Neural crest cell (in vitro differentiated cells): ENCODE data around the gene GRIK2. TPM values are rescaled to one million over a fixed set of nuclear protein-coding genes. Genes with fewer than 3 reads are reported as not detected.

Experiments used
- DNase-seq: peaks from one replicate; pipeline ENCODE4 v3.0.0; 2021; ENCODE audit warnings: low read depth, mixed read lengths, low spot score
- H3K27ac Mint-ChIP-seq: one replicate; pipeline ENCODE4 v1.8.0; 2021; ENCODE audit warnings: mild to moderate bottlenecking, mixed read lengths; ENCODE audit not compliant: unreplicated experiment
- H3K27me3 Mint-ChIP-seq: 2 replicates; pipeline ENCODE4 v1.8.0; 2021; ENCODE audit warnings: low read depth, mild to moderate bottlenecking, mixed read lengths
- H3K36me3 Mint-ChIP-seq: 2 replicates; pipeline ENCODE4 v1.8.0; 2021; ENCODE audit warnings: low read depth, mild to moderate bottlenecking, mixed read lengths
- H3K4me1 Mint-ChIP-seq: 2 replicates; pipeline ENCODE4 v1.8.0; 2021; ENCODE audit warnings: mixed read lengths
- H3K4me3 Mint-ChIP-seq: one replicate; pipeline ENCODE4 v1.8.0; 2021; ENCODE audit warnings: mild to moderate bottlenecking, mixed read lengths
- H3K9me3 Mint-ChIP-seq: 2 replicates; pipeline ENCODE4 v1.8.0; 2021; ENCODE audit warnings: mixed read lengths
- total RNA-seq: library from RNA; stranded (reverse); gene quantifications from 2 replicates; pipeline ENCODE4 v1.2.1, GENCODE V29; 2021
- TF ChIP-seq, protein P1 (sequence below): fragments of 200-600 bp; sonication (generic); conservative IDR thresholded peaks from 2 replicates; pipeline ENCODE4 v1.5.0; 2021; ENCODE audit warnings: antibody characterized with exemption, mild to moderate bottlenecking

The GRIK2 gene
- total RNA-seq, 1 donor from 2014 or later = 10.5 TPM

DNA sequence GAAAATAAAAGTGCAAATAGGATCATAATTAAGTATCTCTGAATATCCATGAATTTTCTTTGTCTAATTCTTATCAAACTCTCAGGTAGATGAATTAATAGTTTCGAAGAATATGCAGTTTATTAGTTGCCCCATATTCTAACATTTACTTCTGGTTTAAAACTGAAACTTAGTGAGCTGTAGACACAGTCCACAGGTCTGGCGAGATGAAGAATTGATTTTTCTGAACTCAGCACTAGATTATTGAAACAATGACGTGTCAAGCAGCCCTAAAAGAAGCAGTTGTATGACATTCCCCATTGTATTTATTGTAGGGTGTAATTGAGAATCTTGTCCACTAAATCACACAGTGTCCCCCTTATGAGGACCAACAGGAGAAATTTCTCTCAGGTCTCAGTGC is 407.1 kb downstream of the GRIK2 start:
- TF ChIP-seq, protein P1, sequence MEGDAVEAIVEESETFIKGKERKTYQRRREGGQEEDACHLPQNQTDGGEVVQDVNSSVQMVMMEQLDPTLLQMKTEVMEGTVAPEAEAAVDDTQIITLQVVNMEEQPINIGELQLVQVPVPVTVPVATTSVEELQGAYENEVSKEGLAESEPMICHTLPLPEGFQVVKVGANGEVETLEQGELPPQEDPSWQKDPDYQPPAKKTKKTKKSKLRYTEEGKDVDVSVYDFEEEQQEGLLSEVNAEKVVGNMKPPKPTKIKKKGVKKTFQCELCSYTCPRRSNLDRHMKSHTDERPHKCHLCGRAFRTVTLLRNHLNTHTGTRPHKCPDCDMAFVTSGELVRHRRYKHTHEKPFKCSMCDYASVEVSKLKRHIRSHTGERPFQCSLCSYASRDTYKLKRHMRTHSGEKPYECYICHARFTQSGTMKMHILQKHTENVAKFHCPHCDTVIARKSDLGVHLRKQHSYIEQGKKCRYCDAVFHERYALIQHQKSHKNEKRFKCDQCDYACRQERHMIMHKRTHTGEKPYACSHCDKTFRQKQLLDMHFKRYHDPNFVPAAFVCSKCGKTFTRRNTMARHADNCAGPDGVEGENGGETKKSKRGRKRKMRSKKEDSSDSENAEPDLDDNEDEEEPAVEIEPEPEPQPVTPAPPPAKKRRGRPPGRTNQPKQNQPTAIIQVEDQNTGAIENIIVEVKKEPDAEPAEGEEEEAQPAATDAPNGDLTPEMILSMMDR = no peak
- Mint-ChIP-seq H3K27me3 (no peaks in the 10 kb centered on the region), H3K9me3 (no peaks in the 10 kb centered on the region), H3K36me3 (no peaks in the 10 kb centered on the region), H3K4me3 (no peak overlapping the region), H3K27ac (no peak overlapping the region), H3K4me1 (no peaks in the 10 kb centered on the region)
- no peak for DNase-seq

DNA sequence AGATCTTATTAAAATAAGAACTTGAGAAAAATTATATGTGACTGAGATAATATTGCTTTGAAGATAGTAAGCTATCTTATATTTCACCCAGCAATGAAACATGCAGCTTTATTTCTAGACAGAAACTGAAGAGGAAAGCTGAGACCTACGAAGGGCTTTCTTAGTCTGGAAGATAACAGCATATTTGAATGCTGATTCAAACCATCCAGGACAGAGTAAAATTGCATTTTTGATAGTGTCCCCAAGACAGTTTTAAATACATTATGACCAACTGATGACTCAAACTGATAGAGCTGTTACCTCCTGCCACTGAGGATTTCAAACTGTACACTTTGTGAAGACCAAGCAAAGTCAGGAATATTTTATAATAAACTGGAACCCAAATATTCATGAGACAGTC is 409.6 kb downstream of the GRIK2 start:
- Mint-ChIP-seq H3K36me3 (no peaks in the 10 kb centered on the region), H3K27ac (no peak overlapping the region), H3K9me3 (no peaks in the 10 kb centered on the region), H3K4me3 (no peak overlapping the region), H3K27me3 (no peaks in the 10 kb centered on the region), H3K4me1 (no peaks in the 10 kb centered on the region)
- DNase-seq = no peak
- TF ChIP-seq, protein P1 = no peak

DNA sequence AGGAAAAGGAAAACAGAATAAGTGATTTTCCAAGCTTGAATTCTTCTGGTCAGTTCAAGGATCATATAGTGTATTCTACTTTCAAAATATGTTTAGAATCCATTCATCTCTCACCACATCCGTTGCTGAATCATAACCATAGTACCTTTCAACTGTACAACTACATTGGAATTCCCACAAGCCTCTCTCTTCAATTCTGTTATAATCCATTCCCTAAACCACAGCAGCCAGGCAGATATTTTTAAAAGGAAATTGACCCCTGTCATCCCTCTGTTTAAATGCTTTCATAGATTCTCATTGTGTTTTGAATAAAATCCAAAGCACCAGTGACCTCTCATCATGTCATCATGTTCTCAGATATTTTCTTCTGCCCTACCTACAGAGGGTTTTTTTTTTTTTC is 412.7 kb downstream of the GRIK2 start:
- no peaks in the 10 kb centered on the region for H3K9me3 Mint-ChIP-seq
- H3K27me3 Mint-ChIP-seq = no peaks in the 10 kb centered on the region
- no peak overlapping the region for H3K27ac Mint-ChIP-seq
- DNase-seq = no peak
- H3K36me3 Mint-ChIP-seq = no peaks in the 10 kb centered on the region
- H3K4me1 Mint-ChIP-seq = no peaks in the 10 kb centered on the region
- TF ChIP-seq, protein P1 = no peak
- no peak overlapping the region for H3K4me3 Mint-ChIP-seq

DNA sequence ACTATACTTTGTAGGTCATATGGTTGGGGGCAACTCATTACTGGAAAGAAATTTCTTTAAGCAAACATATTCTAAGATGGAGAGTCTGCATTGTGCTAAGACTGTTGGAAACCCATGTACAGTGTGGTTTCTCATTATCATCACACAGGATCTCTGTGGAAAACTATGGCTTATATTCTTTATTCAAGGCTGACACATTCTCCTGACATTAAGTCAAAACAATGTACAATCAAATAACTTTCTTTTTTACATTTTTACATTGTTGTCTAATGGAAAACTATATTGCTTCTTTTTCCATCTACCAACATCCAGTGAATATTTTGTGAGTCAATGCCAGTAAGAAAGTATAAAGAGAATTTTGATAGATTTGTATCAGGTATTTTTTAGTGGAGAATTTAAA is 417.6 kb downstream of the GRIK2 start:
- no peaks in the 10 kb centered on the region for H3K4me1 Mint-ChIP-seq
- no peak for DNase-seq
- no peaks in the 10 kb centered on the region for H3K36me3 Mint-ChIP-seq
- TF ChIP-seq, protein P1 = no peak
- no peak overlapping the region for H3K27ac Mint-ChIP-seq
- H3K9me3 Mint-ChIP-seq = no peaks in the 10 kb centered on the region
- H3K4me3 Mint-ChIP-seq = no peak overlapping the region
- H3K27me3 Mint-ChIP-seq = no peaks in the 10 kb centered on the region

DNA sequence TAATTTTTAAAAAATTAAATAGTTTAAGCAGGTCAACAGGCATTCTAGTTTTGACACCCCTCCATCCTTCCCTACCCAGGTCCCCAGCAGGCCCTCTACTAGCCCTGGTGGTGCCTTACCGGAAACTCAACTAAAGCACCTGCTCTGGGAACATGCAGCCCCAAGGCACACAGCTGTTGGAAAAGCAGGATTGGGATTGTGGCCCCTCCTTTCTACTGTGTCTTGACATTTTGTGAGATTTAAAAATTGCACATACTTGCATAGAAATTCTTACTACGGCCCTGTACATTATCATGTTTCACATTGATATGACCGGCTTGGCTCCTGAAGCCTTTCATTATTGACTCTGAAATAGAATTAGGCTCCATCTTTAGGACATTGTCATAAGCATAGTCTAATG is 423.2 kb downstream of the GRIK2 start:
- Mint-ChIP-seq H3K27me3 (no peaks in the 10 kb centered on the region), H3K4me1 (peaks cover 6% of the 10 kb centered on the region), H3K27ac (no peak overlapping the region), H3K4me3 (no peak overlapping the region), H3K9me3 (no peaks in the 10 kb centered on the region), H3K36me3 (no peaks in the 10 kb centered on the region)
- TF ChIP-seq, protein P1 = no peak
- DNase-seq = no peak

DNA sequence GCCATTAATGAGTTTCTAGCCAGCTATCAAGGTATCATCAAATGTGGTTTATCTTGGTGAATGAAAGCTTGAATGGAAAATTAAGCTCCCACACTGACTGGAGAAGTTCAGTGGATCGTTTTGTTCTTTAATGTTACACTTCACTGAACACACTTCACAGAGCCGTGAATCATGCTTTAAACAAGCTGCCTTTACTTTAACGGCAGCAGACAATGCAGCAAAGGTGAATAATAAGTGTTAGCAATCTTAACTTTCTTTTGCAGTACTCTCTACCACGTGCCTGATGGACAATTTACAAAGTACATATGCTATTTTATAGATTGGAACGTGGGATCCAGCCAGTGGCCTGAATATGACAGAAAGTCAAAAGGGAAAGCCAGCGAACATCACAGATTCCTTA is 424.5 kb downstream of the GRIK2 start:
- no peak overlapping the region for H3K27ac Mint-ChIP-seq
- H3K36me3 Mint-ChIP-seq = no peaks in the 10 kb centered on the region
- DNase-seq = no peak
- TF ChIP-seq, protein P1 = no peak
- H3K4me3 Mint-ChIP-seq = no peak overlapping the region
- H3K4me1 Mint-ChIP-seq = peaks cover 6% of the 10 kb centered on the region
- no peaks in the 10 kb centered on the region for H3K27me3 Mint-ChIP-seq
- H3K9me3 Mint-ChIP-seq = no peaks in the 10 kb centered on the region
